Skeletal muscle cell (primary cell): Measurements from ENCODE around the gene RANBP3.
"Not testable (repeated sequence)": the region's sequence is repeated elsewhere in the genome, so short reads cannot be mapped to it uniquely, and the experiment has no call there.

Experiments
- DNase-seq: peaks from one replicate; pipeline ENCODE4 v3.0.0-alpha.2; 2010; ENCODE audit warnings: low read depth
- H3K4me3 ChIP-seq: 2 replicates; pipeline ENCODE4 v1.5.1; 2011; ENCODE audit warnings: low read depth, mild to moderate bottlenecking, control low read depth, low read length, moderate library complexity

Gene RANBP3

DNA sequence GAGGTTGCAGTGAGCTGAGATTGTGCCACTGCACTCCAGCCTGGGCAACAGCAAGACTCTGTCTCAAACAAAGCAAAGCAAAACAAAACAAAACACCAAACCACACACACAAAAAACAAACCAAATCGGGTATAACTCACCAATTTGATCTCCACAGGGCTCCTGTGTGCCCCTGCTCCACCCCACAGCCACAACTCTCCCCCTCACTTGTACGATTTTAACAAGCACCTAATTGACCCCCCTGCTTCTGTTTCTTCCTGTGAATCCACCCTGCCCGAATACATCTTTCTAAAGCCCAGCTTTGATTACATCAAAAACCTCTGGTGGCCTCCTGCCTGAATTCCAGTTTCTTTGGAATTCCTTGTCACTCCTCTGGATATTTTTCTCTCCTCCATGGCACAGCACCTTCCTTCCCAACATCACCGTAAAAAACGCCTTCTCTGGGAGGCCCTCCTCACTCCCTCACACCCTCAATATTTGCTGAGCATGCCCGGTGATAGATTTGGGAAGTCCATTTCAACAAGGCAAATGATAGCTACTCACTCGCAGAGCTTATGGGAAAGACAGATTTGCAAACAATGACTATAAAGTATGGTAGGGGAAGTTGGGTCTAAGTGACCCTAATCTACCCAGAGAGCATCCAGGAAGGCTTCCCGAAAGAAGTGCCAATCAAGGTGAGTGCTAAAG lies 11.6 kb upstream of the RANBP3 start:
- no peak overlapping the region for H3K4me3 ChIP-seq
- no peak for DNase-seq

DNA sequence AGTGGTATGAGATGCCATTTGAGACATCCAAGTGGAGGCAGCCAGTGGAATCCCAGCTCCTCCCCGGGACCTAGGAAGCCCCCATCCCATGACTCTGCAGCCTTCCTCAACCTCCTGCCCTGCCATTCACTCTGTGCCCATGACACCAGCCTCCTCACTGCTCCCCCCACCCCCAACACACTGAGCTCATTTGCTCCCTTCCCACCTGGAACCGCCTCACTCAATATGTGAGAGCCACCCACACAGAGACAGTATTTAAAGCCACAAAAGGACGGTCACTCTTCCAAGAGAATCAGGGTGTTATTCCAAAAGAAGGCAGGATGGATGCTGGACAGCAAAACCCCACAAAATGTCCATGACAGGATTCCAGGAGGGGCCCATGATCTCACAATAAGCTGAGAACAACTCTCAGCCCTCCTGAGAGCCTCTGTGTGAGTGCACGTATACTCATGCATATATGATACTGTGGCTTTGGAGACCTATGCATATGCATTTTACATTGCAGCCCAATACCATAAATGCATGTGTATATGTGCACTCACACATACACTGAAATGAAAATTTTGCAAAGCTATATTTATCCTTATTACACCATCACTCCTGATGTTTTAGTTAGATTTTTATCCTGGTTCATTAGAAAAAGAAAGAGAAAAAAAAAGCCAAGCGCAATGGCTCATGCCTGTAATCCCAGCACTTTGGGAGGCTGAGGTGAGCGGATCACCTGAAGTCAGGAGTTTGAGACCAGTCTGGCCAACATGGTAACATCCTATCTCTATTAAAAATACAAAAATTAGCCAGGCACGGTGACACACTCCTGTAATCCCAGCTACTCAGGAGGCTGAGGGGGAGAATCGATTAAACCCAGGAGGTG lies 10.8 kb upstream of the RANBP3 start:
- H3K4me3 ChIP-seq, result no peak overlapping the region
- DNase-seq, result no peak

DNA sequence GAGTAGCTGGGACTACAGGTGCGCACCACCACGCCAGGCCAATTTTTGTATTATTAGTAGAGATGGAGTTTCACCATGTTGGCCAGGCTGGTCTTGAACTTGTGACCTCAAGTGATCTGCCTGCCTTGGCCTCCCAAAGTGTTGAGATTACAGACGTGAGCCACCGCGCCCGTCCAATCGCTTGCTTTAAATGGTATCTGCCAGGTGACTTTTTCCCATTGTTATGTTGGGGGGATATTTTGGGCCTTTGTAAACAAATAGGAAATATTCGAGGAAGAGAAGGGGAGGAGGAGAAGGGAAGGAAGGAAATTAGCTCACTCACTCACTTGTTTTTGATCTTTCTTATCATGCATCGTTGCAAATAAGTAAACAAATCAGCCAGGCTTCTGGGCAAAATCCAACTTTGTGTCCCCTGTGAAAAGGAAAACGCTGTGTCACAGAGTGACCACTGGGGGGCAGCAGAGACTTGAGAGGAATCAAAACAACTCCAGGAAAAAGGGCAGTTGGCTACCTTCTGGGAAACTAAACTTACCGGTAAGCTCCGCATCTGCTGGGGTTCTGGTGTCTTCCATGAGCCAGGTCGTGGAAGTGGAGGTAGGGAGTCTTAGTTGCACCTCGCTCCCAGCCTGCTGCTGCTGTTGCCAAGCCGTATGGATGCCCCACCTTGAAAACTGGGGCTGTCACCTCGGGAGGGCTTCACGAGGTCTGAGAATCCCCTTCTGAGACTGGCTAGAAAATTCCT lies 9.3 kb upstream of the RANBP3 start:
- no peak overlapping the region for H3K4me3 ChIP-seq
- DNase-seq, result peak; percentile 22

DNA sequence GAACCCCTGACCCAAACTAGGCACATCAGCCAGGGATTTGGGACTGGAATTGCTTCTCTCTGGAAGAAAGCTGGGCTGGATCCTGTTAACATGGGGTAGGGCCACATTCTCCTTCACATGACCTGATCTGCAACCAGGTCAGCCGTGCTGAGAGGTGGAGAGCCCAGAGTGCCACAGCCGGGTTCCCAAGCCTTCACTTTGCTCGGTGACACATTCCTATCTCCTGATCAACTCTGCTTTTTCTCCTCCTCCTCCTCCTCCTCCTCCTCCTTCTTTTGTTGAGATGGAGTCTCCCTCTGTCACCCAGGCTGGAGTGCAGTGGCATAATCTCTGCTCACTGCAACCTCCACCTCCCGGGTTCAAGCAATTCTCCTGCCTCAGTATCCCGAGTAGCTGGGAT lies 7.9 kb upstream of the RANBP3 start:
- not testable (repeated sequence) for H3K4me3 ChIP-seq, DNase-seq

DNA sequence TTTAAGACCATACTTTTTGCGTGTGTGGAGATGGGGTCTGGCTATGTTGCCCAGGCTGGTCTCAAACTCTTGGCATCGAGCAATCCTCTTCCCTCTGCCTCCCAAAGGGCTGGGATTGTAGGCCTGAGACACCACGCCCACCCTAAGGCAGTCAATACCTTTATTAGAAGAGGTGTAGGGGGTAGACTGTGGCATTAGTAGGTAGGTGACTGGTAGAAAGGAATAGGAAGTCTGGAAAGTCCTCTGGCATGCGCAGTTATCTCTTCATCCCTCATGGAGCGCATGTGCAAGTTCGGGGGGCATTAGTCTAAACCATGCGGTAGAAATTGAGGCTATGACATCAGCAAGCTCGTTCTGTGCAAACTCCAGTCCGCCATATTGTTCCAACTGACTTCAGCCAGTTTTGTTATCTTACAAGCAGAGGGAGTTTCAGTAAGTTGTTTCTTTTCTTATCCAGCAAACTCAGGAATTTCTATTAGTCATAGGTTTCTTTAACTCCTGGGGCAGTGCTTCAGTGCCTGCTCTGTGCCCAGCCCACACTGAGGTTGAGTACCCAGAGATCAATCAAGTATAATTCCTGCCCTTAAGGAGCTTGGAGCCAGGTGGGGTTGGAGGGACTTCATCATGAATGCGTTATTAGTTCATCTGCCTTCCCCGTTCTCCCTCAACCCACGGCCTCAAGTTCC lies 7.3 kb upstream of the RANBP3 start:
- DNase-seq, result no peak
- no peak overlapping the region for H3K4me3 ChIP-seq

DNA sequence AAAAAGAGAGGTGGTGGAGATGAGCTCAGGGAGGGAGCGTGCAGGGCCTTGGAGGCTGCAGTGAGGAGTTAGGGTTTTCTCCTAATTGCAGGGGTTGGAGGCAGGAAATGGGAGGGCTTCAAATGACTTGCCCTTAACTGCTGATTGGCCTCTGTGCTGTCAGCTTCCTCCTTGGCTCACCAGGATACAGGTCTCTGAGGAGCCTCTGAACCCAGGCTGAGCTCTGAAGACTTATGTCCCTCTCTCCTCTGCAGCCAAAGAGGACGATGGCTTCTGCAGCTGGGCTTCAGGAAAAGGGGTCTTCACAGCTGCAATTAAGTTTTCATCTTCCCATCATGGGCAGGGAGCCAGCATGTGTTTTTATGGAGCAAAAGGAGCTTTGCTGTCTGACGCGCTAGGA lies 6.7 kb upstream of the RANBP3 start:
- no peak overlapping the region for H3K4me3 ChIP-seq
- no peak for DNase-seq

DNA sequence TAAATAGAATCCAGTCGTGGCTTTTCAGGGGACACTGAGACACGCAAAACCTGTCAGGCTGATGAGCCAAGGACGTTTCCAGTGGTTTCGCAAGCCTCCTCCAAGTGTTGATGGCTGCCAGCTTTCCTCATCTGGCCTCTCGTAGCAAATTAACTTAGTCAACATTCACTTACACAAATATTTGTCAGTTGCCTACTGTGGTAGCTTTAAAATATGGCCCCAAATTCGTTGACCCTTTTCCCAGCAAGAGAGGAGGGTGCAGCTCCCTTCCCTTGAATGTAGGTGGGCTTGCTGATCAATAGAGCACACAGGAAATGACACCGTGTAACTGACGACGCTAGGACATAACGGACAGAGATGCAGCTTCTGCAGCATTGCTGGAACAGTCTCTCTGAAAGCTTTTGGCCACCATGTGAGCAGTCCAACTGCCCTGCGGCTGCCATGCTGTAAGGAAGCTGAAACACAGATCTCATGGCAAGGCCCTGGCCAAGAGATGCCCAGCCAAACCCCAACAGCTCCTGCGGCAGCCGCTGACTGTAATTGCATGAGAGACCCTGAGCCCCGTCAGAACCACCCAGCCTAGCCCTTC lies 5.5 kb upstream of the RANBP3 start:
- DNase-seq, result no peak

DNA sequence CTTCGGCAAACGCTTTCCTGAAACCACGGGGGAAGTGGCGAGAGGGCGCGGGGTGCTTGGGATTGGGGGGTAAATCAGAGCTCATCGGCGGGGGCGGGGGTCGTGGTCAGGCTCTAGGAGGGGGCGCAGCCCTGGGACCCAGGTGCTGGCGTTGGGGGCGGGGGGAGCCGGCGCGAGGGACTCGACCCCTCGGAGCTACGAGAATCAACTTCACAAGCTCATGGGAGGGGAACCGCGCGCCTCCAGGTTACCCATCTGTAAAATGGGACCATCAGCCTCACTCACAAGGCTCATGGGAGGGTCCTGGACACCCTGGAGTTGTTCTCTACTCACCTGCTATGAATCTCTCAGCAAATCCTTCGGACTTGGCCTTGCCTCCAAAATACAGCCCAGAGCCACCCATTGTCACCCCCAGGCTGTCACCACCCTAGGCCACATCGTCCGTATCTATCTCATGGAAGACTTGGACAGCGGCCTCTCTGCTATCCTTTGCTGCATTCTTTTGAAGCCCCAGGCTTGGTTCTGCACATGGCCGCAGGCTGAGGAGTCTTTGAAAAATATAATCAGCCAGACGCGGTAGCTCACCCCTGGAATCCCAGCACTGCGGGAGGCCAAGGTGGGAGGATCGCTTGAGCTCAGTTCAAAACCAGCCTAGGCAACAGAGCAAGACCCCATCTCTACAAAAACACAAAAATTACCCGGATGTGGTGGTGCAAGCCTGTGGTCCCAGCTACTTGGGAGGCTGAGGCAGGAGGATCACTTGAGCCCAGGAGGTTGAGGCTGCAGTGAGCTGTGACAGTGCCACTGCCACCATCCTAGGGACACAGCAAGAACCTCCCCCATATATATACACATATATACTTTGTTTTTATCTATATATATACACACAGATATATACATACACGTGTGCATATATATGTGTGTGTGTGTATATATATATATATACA lies 939 bp upstream of the RANBP3 start:
- DNase-seq, result no peak

More for the DNA sequence above, 5.5 kb upstream of the RANBP3 start:
- no peak overlapping the region for H3K4me3 ChIP-seq

DNA sequence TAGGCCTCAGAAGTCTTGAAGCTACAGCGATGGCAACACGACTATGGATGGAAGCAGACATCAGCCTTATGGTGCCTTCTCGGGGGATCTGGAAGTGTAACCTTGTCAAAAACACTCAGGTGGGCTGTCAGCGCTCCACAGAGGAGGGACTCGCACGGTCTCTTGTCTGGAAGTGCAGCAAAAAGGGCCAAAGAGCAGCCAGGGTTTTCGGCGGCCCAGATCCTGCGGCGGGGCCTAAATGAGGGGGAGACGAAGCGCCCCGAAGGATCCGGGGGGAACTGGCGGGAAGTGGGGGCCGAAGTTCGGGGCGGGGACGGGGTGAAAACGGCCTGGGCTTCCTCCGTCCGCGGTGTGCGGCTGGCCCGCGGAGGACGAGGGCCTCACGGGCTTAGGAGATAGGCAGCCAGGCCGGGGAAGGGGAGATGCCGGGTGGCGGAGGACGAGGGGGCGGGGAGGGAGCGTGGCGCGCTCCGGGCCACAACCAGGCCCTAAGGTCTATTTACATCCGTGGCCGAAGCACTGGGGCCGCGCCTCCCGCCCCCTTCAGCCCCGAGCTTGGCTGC lies 637 bp downstream of the RANBP3 start:
- DNase-seq, result no peak

More for the DNA sequence above, 939 bp upstream of the RANBP3 start:
- H3K4me3 ChIP-seq, result peak overlapping the region; percentile 96

DNA sequence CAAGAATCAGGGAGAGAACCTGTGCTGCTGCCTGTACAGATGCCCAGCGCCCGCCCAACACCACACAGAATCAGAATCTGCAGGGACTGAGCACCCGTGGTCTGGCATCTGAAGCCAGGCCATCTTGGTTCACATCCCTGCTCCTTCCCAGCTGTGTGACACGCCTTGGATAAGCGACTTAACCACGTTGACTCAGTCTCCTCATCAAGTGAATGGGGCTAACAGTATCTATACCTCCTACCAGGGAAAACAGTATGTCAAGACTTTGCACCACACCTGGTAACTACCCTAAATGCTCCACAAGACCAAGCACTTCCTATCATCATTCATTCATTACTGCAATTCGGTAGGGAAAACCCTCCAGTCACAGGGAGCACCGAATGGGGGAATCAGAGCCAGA lies 1.2 kb downstream of the RANBP3 start:
- no peak for DNase-seq
- peak overlapping the region; percentile 96 for H3K4me3 ChIP-seq

More for the DNA sequence above, 637 bp downstream of the RANBP3 start:
- H3K4me3 ChIP-seq, result peak overlapping the region; percentile 96

DNA sequence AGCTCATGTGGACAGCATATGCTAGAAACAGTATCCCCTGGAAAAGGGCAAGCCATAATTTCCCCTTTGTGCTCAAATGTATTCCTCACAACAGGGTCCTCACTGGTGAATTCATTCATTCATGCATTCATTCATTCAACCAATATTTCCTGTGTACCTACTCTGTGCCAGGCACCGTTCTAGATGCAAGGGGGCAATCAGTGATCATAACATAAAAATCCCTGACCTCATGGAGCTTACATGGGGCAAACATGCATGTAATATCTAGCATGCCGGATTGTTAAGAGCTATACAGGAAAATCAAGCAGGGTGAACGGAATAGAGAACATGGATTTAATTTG lies 2.6 kb downstream of the RANBP3 start:
- no peak overlapping the region for H3K4me3 ChIP-seq
- DNase-seq, result no peak

DNA sequence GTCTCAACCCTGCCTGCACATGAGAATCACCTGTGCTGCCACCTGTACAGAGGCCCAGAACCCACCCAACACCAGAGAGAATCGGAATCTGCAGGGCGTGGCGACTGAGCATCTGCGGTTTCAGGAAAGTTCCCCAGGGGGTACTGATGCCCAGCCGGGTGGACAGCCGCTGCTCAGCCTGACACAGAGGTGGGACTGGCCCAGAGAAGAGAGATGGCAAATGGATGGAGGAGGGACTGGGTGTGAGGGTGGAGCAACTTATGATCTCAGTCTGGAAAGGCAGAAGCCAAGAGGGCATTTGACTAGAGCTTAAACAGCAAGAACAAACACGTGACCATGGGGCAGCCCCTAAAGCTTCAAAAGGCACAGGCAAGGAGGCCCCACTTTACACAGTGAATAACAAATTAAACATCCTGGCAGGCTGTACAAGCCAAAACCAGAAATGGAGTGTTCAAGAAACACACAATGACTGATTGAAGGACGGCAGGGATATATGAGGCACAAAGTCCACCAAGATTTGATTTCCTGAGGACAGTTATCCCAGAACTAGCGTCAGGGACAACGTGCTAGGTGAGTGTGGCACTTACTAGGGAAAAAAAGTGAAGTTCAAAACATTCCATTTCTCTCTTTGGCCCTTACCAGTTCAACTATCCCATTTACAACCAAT lies 3.1 kb downstream of the RANBP3 start:
- no peak for DNase-seq
- no peak overlapping the region for H3K4me3 ChIP-seq

DNA sequence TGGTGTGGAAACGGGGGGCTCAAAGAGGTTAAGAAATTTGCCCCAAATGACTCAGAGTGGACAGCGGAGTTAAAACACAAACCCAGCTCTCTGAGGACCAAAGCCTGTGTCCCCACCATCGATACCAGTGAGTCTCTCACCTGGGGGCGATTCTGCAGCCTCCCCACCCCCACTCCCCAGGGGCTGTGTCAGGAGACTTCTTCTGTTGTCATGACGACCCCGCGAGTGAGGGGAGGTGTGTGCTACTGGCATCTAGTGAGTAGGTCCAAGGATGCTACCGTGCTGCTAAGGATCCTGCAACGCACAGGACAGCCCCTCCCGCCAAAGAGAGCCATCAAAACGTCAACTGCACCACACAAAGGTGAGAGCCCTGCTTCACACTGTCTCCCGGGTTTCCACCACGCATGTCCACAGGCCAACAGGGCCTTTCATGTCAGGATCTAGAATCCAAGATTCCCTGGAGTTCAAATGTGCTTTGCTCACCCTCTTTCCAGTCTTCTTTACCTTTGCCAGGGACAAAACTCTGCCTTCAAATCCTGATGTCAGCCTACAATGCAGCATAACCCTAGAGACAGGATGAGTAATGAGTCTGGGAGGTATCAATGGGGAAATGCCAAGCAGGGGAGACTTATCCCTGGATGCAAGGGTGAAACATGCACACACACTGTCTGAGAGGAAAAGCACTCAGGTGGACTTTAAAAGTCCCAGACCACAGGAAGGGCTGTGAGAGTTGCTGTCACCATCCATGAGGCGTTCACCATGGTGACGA lies 3.9 kb downstream of the RANBP3 start:
- H3K4me3 ChIP-seq, result no peak overlapping the region
- DNase-seq, result no peak

DNA sequence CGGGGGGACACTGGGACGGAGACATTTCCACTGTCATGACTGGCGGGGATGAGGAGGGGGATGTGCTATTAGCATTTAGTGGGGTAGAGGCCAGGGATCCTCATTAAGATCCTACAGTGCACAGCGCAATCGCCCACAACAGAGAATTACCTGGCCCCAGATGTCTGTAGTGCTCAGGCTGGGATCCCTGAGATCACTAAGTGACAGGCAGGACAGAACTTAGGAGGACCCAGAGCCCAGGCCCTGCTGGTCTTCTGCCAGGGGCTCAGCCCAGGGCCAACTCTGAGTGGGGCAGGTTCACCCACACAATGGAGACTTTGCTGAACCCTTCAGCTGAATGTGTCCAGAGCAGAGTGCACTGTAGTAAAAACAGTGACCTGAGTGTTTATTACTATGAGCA lies 4.6 kb downstream of the RANBP3 start:
- no peak for DNase-seq
- no peak overlapping the region for H3K4me3 ChIP-seq

DNA sequence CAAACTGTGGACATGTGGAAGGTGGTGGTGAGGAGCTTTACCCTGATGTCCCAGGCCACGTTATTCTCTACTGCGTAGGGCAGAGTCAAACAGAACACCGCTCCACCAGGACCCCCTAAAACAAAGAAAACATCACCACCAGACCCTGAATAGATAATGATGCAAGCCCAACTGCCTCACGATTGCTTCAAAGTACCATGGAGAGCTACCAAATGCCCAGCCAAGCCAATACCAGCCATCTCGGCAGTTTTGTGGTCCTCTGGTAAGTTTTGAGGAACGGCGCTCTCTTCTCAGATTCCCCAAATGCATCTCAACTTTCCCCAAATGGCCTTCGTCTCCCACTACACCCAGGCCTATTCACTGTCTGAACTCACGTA lies 5.6 kb downstream of the RANBP3 start:
- H3K4me3 ChIP-seq, result no peak overlapping the region
- DNase-seq, result no peak

DNA sequence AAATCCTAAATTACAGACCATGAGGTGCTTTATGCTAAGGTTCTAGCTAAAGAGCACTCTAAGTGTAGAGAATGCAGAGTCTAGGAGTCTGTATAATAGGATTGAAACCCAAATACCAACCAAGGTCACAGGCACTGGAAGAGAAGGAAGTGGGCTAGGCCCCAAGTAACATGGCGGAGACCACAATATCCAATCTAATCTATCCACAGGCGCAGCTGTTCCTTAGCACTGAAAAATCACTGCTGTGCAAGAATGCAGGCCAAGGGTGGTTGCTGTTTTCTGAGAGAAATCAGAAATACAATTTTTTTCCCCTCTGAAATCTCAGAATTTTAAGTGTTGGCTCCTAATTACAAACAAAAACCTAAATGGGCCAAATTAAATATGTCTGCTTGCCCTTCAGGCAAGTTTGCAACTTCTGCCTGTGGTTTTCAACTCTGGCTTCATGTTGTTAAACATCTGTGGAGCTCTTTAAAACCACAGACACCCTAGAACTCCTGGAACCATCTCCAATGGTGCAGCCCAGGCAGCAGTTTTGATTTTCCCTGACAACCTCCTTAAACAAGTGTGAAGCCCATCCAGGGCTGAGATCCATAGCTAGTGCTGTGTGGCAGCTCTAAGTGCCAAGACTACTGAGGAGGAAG lies 6.1 kb downstream of the RANBP3 start:
- no peak for DNase-seq

More for the DNA sequence above, 6.1 kb downstream of the RANBP3 start:
- H3K4me3 ChIP-seq, result no peak overlapping the region
